IMR-90 (cell line): ENCODE measurements around the gene PTCD1. TPM values are rescaled to one million over a fixed set of nuclear protein-coding genes. Genes with fewer than 3 reads are reported as not detected.

Source experiments
- ATAC-seq: fragments of 200-7000 bp; cut with Tn5 transposase; 2 replicates; pipeline ENCODE4 v1.9.1; 2020; ENCODE audit warnings: low read depth, mild to moderate bottlenecking, moderate library complexity
- BruUV-seq: library from RNA; stranded (reverse); fragments of 400-500 nt; replicated peaks from 2 replicates; lab custom pipeline; 2021; lab: Mats Ljungman, UMichigan
- CTCF ChIA-PET: fragments of 300-600 bp; formaldehyde crosslinking; extraction: SDS; loops from one replicate; lab custom pipeline; 2021; ENCODE audit warnings: antibody characterized with exemption; lab: Yijun Ruan, JAX
- POLR2A ChIA-PET: fragments of 300-600 bp; sonication (Branson Sonifier 250); formaldehyde crosslinking; loops from one replicate; lab custom pipeline; 2022; ENCODE audit warnings: antibody characterized with exemption; ENCODE audit not compliant: unreplicated experiment; lab: Charles Lee
- DNase-seq: peaks from one replicate; pipeline ENCODE4 v3.0.0; 2013
- H2AFZ ChIP-seq: replicated peaks from 2 replicates; pipeline ENCODE3; 2013; ENCODE audit warnings: low read length, mild to moderate bottlenecking; ENCODE audit not compliant: poor library complexity
- H2AK5ac ChIP-seq: 2 replicates; pipeline ENCODE4 v1.6.1; 2013; ENCODE audit warnings: low read depth, low read length, inconsistent platforms
- H2AK9ac ChIP-seq: replicated peaks from 2 replicates; pipeline ENCODE3; 2013; ENCODE audit warnings: mild to moderate bottlenecking, low read depth, low read length, moderate library complexity; ENCODE audit not compliant: poor library complexity
- H2BK120ac ChIP-seq: 2 replicates; pipeline ENCODE4 v1.6.1; 2013; ENCODE audit warnings: low read depth, low read length, inconsistent platforms
- H2BK15ac ChIP-seq: 3 replicates; pipeline ENCODE4 v1.6.1; 2013; ENCODE audit warnings: low read depth, low read length, inconsistent platforms
- H2BK20ac ChIP-seq: 2 replicates; pipeline ENCODE4 v1.6.1; 2013; ENCODE audit warnings: low read depth, mild to moderate bottlenecking, inconsistent platforms, low read length, moderate library complexity
- H2BK5ac ChIP-seq: 2 replicates; pipeline ENCODE4 v1.6.1; 2013; ENCODE audit warnings: mild to moderate bottlenecking, low read depth, low read length, inconsistent platforms; ENCODE audit not compliant: poor library complexity, severe bottlenecking
- H3K14ac ChIP-seq: replicated peaks from 2 replicates; pipeline ENCODE4 v1.6.1; 2013; ENCODE audit warnings: low read depth, low read length, inconsistent platforms
- H3K18ac ChIP-seq: 2 replicates; pipeline ENCODE4 v1.6.1; 2013; ENCODE audit warnings: low read depth, low read length, control low read depth
- H3K23ac ChIP-seq: 2 replicates; pipeline ENCODE4 v1.6.1; 2013; ENCODE audit warnings: low read depth, low read length, inconsistent platforms
- H3K27ac ChIP-seq: 2 replicates; pipeline ENCODE4 v1.5.1; 2013; ENCODE audit warnings: mild to moderate bottlenecking, control low read depth, low read length; ENCODE audit not compliant: insufficient read depth
- H3K27me3 ChIP-seq: 2 replicates; pipeline ENCODE4 v1.6.1; 2013; ENCODE audit warnings: low read length; ENCODE audit not compliant: control insufficient read depth, insufficient read depth
- H3K36me3 ChIP-seq: 2 replicates; pipeline ENCODE4 v1.6.1; 2013; ENCODE audit warnings: low read length, mixed read lengths; ENCODE audit not compliant: control insufficient read depth, insufficient read depth
- H3K4ac ChIP-seq: 2 replicates; pipeline ENCODE4 v1.6.1; 2013; ENCODE audit warnings: low read depth, low read length, inconsistent platforms
- H3K4me1 ChIP-seq: 2 replicates; pipeline ENCODE4 v1.6.1; 2013; ENCODE audit warnings: low read length, mixed read lengths; ENCODE audit not compliant: control insufficient read depth, insufficient read depth
- H3K4me2 ChIP-seq: 2 replicates; pipeline ENCODE4 v1.6.1; 2013; ENCODE audit warnings: low read depth, mild to moderate bottlenecking, control low read depth, low read length, moderate library complexity
- H3K4me3 ChIP-seq: 2 replicates; pipeline ENCODE4 v1.5.1; 2013; ENCODE audit warnings: low read depth, mild to moderate bottlenecking, control low read depth, low read length, moderate library complexity; ENCODE audit not compliant: insufficient read depth
- H3K56ac ChIP-seq: 2 replicates; pipeline ENCODE4 v1.6.1; 2013; ENCODE audit warnings: low read length, inconsistent platforms; ENCODE audit not compliant: insufficient read depth; ENCODE audit errors: extremely low read depth
- H3K79me1 ChIP-seq, 2 experiments: 2 replicates each; pipeline ENCODE4 v1.6.1; 2013; ENCODE audit warnings: low read length in 2 of 2, inconsistent platforms in 1 of 2, low read depth in 1 of 2
- H3K9ac ChIP-seq: 2 replicates; pipeline ENCODE4 v1.6.1; 2013; ENCODE audit warnings: low read depth, low read length, control low read depth
- H3K9me1 ChIP-seq: 2 replicates; pipeline ENCODE4 v1.6.1; 2013; ENCODE audit warnings: low read length, inconsistent platforms; ENCODE audit not compliant: insufficient read depth
- H3K9me3 ChIP-seq: 2 replicates; pipeline ENCODE4 v1.6.1; 2013; ENCODE audit warnings: low read length; ENCODE audit not compliant: control insufficient read depth, insufficient read depth
- H4K20me1 ChIP-seq: 2 replicates; pipeline ENCODE4 v1.6.1; 2013; ENCODE audit warnings: low read length, inconsistent platforms; ENCODE audit not compliant: insufficient read depth
- H4K5ac ChIP-seq: 2 replicates; pipeline ENCODE4 v1.6.1; 2013; ENCODE audit warnings: mild to moderate bottlenecking, low read depth, low read length, control low read depth
- H4K8ac ChIP-seq, 2 experiments: 2 replicates each; pipeline ENCODE4 v1.6.1; 2013; ENCODE audit warnings: low read depth in 2 of 2, low read length in 2 of 2, control low read depth in 1 of 2, inconsistent platforms in 1 of 2
- H4K91ac ChIP-seq: 2 replicates; pipeline ENCODE4 v1.6.1; 2013; ENCODE audit warnings: low read depth, low read length, inconsistent platforms; ENCODE audit not compliant: insufficient read depth
- CHD1 ChIP-seq: IDR thresholded peaks from 2 replicates; pipeline ENCODE4 v1.6.1; 2012; ENCODE audit warnings: low read depth, low read length, improper control_type of control experiment
- FOS ChIP-seq: fragments of 150-350 bp; IDR thresholded peaks from 2 replicates; pipeline ENCODE4 v1.6.1; 2016; ENCODE audit warnings: low read depth, low read length
- RCOR1 ChIP-seq: IDR thresholded peaks from 2 replicates; pipeline ENCODE4 v1.6.1; 2012; ENCODE audit warnings: mild to moderate bottlenecking, low read length, improper control_type of control experiment; ENCODE audit not compliant: insufficient replicate concordance
- WGBS, 2 experiments: methylation state at CpG; one replicate each; pipeline versions ENCODE4 v1.1.5 to v1.1.7; 2013; ENCODE audit warnings: missing lambda C conversion rate in 2 of 2; ENCODE audit not compliant: insufficient read length in 1 of 2; ENCODE audit errors: extremely low coverage in 2 of 2; 5-methylcytosine and 5-hydroxymethylcytosine counted together
- dilution Hi-C: fragments of 300-500 bp; cut with HindIII; formaldehyde crosslinking; loops from one replicate; pipeline ENCODE4 v1.14.3; 2018; ENCODE audit warnings: low sequenced_read_pairs; ENCODE audit not compliant: unreplicated experiment
- in situ Hi-C: fragments of 300-500 bp; cut with MboI; formaldehyde crosslinking; loops from 3 replicates; pipeline ENCODE4 v1.14.3; 2019; ENCODE audit warnings: low sequenced_read_pairs, inconsistent platforms, mixed read lengths
- intact Hi-C: fragments of 100-400 bp; cut with micrococcal nuclease; formaldehyde crosslinking; loops from 2 replicates; pipeline ENCODE4 v1.10.0; 2022
- polyA plus RNA-seq, 3 experiments: library from polyadenylated mRNA; depleted of rRNA; stranded (reverse); fragments of >200 nt; gene quantifications; 2 replicates each; pipeline ENCODE4 v1.2.3, GENCODE V29; 2012; ENCODE audit warnings: low replicate concordance in 1 of 3
- total RNA-seq: library from RNA; depleted of rRNA; stranded (reverse); fragments of >200 nt; gene quantifications from 2 replicates; pipeline ENCODE4 v1.2.3, GENCODE V29; 2012
- TF ChIP-seq, protein P1 (sequence below): conservative IDR thresholded peaks from 2 replicates; pipeline ENCODE4 v1.5.1; 2012; ENCODE audit warnings: mild to moderate bottlenecking, low read depth, low read length, improper control_type of control experiment

The PTCD1 gene
- total and polyA plus RNA-seq, 2 of the 4 experiments (the other 2 are of a cell fraction) = 2.2 to 4.0 TPM

DNA sequence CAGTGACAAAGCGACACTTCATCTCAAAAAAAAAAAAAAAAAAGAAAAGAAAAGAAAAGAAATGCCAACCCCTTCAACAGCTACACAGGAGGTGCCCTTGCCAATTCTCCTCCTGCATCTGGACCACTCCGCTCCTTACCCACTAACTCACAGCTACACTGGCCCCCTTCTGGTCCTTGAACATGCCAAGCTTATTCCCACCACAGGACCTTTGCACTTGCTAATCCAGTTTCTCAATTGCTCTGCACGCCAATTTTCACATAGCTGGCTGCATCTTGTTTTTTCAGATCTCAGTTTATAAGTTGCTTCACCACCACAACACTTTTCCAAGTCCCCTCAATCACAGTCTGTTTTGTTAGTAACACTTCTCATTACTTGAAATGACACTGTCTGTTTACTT is 35.7 kb downstream of the PTCD1 start:
- H2AK5ac ChIP-seq = no peak overlapping the region
- ChIA-PET POLR2A (no interaction called here), CTCF (no interaction called here)
- H4K20me1 ChIP-seq = peaks cover 74% of the 10 kb centered on the region
- BruUV-seq = no TSS peak
- dilution Hi-C loops = no loop called here
- no peak overlapping the region for H2BK20ac ChIP-seq
- peaks cover 12% of the 10 kb centered on the region for H3K9me1 ChIP-seq
- in situ Hi-C loops = no loop called here
- intact Hi-C loops = no loop called here
- no peak overlapping the region for H3K4ac ChIP-seq
- H3K9me3 ChIP-seq = no peaks in the 10 kb centered on the region
- DNase-seq = no peak
- H3K14ac ChIP-seq = no peak overlapping the region
- peaks cover 11% of the 10 kb centered on the region; the same call in 1 of the 2 replicates for H3K4me1 ChIP-seq
- WGBS, 2 experiments = 100% methylated on average over 2 of the region's 3 CpGs; no CpG with 5 or more reads in 1 of the 2 experiments
- H3K23ac ChIP-seq = no peak overlapping the region
- no peak overlapping the region for H4K8ac ChIP-seq
- no peak overlapping the region for H2AFZ ChIP-seq
- no peak overlapping the region for H2AK9ac ChIP-seq
- H3K27me3 ChIP-seq = no peaks in the 10 kb centered on the region
- TF ChIP-seq RCOR1 = no peak
- no peak for TF ChIP-seq FOS
- no peak for TF ChIP-seq CHD1
- TF ChIP-seq, protein P1, sequence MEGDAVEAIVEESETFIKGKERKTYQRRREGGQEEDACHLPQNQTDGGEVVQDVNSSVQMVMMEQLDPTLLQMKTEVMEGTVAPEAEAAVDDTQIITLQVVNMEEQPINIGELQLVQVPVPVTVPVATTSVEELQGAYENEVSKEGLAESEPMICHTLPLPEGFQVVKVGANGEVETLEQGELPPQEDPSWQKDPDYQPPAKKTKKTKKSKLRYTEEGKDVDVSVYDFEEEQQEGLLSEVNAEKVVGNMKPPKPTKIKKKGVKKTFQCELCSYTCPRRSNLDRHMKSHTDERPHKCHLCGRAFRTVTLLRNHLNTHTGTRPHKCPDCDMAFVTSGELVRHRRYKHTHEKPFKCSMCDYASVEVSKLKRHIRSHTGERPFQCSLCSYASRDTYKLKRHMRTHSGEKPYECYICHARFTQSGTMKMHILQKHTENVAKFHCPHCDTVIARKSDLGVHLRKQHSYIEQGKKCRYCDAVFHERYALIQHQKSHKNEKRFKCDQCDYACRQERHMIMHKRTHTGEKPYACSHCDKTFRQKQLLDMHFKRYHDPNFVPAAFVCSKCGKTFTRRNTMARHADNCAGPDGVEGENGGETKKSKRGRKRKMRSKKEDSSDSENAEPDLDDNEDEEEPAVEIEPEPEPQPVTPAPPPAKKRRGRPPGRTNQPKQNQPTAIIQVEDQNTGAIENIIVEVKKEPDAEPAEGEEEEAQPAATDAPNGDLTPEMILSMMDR = no peak
- no peak overlapping the region for H3K4me2 ChIP-seq
- peaks cover 55% of the 10 kb centered on the region for H3K36me3 ChIP-seq
- no peak overlapping the region for H2BK5ac ChIP-seq
- H3K79me1 ChIP-seq = peaks cover 27 to 76% of the 10 kb centered on the region in 2 experiments
- H4K91ac ChIP-seq = no peak overlapping the region
- no peak overlapping the region for H2BK120ac ChIP-seq
- no peak overlapping the region for H3K9ac ChIP-seq
- no peak overlapping the region for H3K18ac ChIP-seq
- no peak for ATAC-seq
- no peak overlapping the region for H3K56ac ChIP-seq
- no peak overlapping the region for H4K5ac ChIP-seq
- H3K27ac ChIP-seq = no peak overlapping the region
- H3K4me3 ChIP-seq = no peak overlapping the region
- H2BK15ac ChIP-seq = no peak overlapping the region
